HL-60 (cell line): Measurements from ENCODE around the gene CLEC4C.

Experiments
- DNase-seq, 2 experiments: peaks; one replicate each; pipeline ENCODE4 v3.0.0-alpha.2; 2010 to 2020; ENCODE audit warnings: low read depth in 1 of 2, low spot score in 1 of 2
- H3K27ac ChIP-seq: fragments of 250-450 bp; sonication (Bioruptor Pico); replicated peaks from 2 replicates; pipeline ENCODE4 v1.5.1; 2020; ENCODE audit warnings: mild to moderate bottlenecking, moderate library complexity
- H3K27me3 ChIP-seq: fragments of 250-450 bp; sonication (Bioruptor Pico); 2 replicates; pipeline ENCODE4 v1.5.1; 2021; ENCODE audit warnings: mild to moderate bottlenecking, moderate library complexity; ENCODE audit not compliant: insufficient read depth, poor library complexity, severe bottlenecking
- H3K4me3 ChIP-seq: replicated peaks from 2 replicates; pipeline ENCODE4 v1.5.1; 2011; ENCODE audit warnings: mild to moderate bottlenecking, control low read depth, low read length; ENCODE audit not compliant: insufficient read depth
- GABPA ChIP-seq: IDR thresholded peaks from 2 replicates; pipeline ENCODE4 v1.6.1; 2012; ENCODE audit warnings: low read depth
- POLR2AphosphoS5 ChIP-seq: IDR thresholded peaks from 2 replicates; pipeline ENCODE4 v1.6.1; 2012; ENCODE audit warnings: low read depth
- SPI1 ChIP-seq: IDR thresholded peaks from 2 replicates; pipeline ENCODE4 v1.6.1; 2012; ENCODE audit warnings: low read depth, mild to moderate bottlenecking, borderline replicate concordance
- TF ChIP-seq, protein P1 (sequence below): IDR thresholded peaks from one replicate; pipeline ENCODE4 v1.5.1; 2011; ENCODE audit warnings: low read length, control low read depth, inconsistent platforms; ENCODE audit not compliant: insufficient read depth
- TF ChIP-seq, protein P2 (sequence below): IDR thresholded peaks from 2 replicates; pipeline ENCODE4 v1.6.1; 2012; ENCODE audit warnings: low read depth; ENCODE audit not compliant: insufficient replicate concordance

CLEC4C gene

DNA sequence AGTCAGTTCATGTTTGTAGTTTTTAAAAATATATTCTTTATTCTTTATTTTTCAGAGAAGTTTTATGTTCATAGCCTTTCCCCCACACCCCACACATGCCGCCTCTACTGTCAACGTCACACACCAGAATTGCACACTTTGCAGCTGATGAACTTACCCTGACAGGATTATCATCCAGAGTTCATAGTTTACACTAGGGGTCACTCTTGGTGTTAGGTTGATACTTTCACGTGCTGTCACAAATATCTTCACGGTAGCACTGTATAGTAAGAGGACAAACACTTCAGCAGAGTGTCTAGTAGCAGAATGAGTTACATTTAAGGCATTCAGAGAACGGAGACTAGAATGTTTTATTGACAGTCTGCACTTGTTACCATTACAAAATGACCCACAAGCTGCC is 30.8 kb downstream of the CLEC4C start:
- peak; percentile 49 to 59 for DNase-seq
- Histone ChIP-seq H3K4me3 (no peak overlapping the region), H3K27ac (no peak overlapping the region), H3K27me3 (no peaks in the 10 kb centered on the region)
- TF ChIP-seq SPI1 (no peak), POLR2AphosphoS5 (no peak), GABPA (no peak)
- TF ChIP-seq, protein P1, sequence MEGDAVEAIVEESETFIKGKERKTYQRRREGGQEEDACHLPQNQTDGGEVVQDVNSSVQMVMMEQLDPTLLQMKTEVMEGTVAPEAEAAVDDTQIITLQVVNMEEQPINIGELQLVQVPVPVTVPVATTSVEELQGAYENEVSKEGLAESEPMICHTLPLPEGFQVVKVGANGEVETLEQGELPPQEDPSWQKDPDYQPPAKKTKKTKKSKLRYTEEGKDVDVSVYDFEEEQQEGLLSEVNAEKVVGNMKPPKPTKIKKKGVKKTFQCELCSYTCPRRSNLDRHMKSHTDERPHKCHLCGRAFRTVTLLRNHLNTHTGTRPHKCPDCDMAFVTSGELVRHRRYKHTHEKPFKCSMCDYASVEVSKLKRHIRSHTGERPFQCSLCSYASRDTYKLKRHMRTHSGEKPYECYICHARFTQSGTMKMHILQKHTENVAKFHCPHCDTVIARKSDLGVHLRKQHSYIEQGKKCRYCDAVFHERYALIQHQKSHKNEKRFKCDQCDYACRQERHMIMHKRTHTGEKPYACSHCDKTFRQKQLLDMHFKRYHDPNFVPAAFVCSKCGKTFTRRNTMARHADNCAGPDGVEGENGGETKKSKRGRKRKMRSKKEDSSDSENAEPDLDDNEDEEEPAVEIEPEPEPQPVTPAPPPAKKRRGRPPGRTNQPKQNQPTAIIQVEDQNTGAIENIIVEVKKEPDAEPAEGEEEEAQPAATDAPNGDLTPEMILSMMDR, result no peak
- TF ChIP-seq, protein P2, sequence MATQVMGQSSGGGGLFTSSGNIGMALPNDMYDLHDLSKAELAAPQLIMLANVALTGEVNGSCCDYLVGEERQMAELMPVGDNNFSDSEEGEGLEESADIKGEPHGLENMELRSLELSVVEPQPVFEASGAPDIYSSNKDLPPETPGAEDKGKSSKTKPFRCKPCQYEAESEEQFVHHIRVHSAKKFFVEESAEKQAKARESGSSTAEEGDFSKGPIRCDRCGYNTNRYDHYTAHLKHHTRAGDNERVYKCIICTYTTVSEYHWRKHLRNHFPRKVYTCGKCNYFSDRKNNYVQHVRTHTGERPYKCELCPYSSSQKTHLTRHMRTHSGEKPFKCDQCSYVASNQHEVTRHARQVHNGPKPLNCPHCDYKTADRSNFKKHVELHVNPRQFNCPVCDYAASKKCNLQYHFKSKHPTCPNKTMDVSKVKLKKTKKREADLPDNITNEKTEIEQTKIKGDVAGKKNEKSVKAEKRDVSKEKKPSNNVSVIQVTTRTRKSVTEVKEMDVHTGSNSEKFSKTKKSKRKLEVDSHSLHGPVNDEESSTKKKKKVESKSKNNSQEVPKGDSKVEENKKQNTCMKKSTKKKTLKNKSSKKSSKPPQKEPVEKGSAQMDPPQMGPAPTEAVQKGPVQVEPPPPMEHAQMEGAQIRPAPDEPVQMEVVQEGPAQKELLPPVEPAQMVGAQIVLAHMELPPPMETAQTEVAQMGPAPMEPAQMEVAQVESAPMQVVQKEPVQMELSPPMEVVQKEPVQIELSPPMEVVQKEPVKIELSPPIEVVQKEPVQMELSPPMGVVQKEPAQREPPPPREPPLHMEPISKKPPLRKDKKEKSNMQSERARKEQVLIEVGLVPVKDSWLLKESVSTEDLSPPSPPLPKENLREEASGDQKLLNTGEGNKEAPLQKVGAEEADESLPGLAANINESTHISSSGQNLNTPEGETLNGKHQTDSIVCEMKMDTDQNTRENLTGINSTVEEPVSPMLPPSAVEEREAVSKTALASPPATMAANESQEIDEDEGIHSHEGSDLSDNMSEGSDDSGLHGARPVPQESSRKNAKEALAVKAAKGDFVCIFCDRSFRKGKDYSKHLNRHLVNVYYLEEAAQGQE, result no peak

DNA sequence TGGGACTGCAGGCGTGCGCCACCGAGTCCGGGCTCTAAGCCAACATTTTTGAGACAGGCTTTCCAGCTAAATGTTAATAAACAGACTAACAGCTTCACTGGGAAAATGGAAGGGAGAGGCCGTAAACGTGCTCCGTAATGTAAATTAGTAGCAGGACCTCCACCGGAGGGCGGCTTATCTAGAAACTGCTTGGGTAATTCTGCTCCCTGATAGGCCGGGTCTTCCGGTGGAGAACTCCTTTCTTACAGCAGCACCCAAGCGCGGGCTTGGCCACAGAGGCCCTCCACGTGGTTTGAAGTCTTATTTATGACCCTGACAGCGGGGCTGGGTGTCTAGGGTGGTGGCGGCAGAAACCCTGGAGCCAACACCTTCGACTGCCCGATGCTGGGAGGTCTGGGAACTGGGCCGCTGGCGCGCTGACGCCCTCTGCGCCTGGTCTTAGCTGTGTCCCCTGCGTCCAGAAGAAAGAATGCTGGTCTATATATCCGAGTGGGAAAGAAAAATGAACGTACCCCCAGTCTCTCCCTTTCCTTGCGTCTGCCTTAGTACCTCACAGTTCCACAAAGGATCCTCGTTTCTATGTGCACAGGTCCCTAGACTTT is 34.2 kb downstream of the CLEC4C start:
- TF ChIP-seq SPI1 (no peak), POLR2AphosphoS5 (no peak), GABPA (no peak)
- TF ChIP-seq, protein P2, result no peak
- TF ChIP-seq, protein P1, result no peak
- Histone ChIP-seq H3K4me3 (no peak overlapping the region), H3K27me3 (no peaks in the 10 kb centered on the region), H3K27ac (no peak overlapping the region)
- no peak for DNase-seq

DNA sequence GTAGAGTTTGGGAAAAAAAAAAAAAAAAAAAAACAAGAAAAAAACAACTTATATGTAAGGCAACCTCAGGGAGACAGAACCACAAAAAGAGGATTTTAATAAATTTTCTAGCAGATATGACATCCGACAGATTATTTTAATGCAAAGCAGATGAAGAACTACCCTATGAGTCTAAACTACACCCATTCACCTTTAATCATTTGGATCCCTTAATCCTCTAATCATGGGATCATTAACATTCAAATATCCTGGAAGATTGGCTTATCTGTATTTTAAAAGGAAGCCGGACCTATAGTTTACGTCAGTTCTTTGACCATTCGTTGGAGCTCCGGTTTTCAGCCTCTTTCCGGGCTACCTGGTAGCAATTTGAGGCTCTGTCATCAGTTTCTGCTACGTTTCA is 36.0 kb downstream of the CLEC4C start, which contains the start of gene DPPA3:
Gene DPPA3, plus strand, starts transcription at position 301 of the 400 bp plus-strand sequence. CDS start 138 bp downstream, outside the sequence.
- no peaks in the 10 kb centered on the region for H3K27me3 ChIP-seq
- no peak within 1 kb of the TSS for H3K4me3 ChIP-seq
- no peak for DNase-seq
- TF ChIP-seq, protein P1, result no peak
- no peak within 1 kb of the TSS for H3K27ac ChIP-seq

DNA sequence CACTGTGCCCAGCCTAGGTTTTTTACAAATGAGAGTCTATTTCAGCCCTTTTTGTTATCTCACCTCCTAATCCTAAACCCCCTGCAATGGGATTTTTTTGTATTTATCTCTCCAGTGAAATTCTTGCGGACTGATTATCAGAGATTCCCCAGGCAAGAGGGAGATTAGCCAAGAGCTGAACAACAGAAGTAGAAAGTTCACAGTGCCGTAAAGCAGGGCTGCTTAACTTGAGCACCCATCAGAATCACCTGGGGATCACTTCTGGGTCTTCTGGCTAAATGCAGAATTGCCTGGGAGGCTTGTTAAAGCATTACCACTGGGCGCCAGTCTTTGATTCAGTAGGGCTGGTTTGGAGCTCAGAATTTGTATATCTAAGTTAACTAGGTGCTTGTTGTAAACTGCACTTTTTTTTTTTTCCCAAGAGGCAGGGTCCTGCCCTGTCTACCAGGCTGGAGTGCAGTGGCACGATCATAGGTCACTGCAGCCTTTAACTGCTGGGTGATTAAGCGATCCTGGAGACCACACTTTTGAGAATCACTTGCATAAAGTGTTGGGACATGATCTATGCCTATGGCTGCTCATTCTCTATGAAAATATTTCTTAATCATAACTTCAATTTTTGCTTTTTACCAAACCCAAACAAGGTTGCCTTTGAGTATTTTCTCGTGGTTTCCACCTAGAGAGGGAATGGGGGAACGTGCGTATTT is 37.1 kb downstream of the CLEC4C start:
- TF ChIP-seq GABPA (no peak), POLR2AphosphoS5 (no peak), SPI1 (no peak)
- TF ChIP-seq, protein P2, result no peak
- TF ChIP-seq, protein P1, result no peak
- H3K27me3 ChIP-seq, result no peaks in the 10 kb centered on the region
- no peak overlapping the region for H3K27ac ChIP-seq
- no peak overlapping the region for H3K4me3 ChIP-seq
- peak in 1 of 2 experiments; percentile 29 for DNase-seq
